EL (cell line): ENCODE measurements around the gene CNPY1.

ENCODE experiments used
- DNase-seq: peaks from one replicate; pipeline ENCODE4 v3.0.0-alpha.2; 2016

CNPY1 gene

GRCh38 chr7:155509359-155509724 lies 37.0 kb downstream of the CNPY1 start:
- DNase-seq: no peak

DNA sequence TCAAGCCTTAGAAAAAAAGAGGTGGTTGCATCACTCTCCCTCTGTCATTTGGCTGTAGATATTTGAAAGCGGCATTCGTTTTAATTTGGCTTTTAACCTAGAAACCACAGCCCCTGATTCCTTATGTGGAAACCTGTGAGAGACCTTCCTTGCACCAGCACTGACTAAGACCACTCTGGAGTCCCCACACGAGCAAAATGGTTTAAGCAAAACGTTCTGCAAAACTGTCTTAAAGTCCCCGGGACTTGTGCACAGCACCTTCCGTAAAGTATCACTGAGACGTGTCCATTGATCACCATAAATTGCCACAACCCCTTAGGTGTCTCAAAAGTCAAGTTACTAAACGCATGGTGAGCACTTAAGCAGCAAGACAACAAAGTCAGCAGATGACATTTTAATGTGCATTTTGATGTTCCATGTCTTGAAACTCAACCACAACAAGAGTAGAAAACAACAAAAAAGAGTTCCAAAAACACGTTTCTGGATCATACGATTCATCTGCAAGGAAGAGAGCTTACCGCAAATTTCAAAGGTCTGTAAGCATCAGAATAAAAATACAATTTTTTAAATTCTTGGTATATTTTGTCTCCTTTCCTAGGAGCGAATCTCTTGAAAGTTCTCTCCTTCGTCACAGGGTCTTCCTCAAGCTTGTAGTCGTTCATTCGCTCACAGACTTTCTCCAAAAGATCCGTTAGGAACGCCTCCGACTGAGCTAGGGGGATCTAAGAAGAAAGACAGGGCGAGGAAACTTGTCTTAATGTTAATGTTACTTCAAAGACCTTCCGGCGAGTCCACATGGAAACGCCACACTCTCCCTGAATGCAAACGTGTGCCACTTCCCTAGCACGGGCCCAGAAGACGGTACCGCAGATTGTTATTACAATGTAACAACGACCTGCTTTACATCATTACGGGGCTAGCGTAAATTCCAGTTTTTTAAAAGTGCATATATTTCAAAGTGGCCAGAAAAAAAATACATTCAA lies 37.7 kb downstream of the CNPY1 start:
- DNase-seq: no peak

GRCh38 chr7:155507576-155507975 lies 38.8 kb downstream of the CNPY1 start:
- DNase-seq: no peak

DNA sequence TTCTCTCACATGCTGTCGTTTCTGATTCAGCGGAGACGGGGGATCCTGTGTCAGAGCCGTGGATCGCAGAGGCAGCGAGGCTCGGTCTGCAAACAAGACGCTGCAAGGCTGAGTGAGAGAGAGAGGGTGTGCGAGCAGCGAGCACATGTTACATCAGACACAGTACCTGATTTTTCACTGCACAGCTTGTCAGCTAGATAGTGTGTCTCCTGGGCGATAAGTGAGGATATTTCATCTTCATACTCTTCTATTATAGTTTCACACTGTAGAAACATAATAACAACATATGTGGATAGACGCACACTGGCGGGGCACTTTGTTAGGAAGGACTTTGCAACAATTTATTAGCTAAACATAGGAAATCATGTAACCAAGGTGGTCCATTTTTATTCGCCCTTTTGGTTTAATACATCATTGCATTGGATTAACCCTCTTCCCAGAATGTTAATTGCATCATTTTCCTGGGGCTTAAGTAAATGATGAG lies 39.5 kb downstream of the CNPY1 start:
- DNase-seq: peak; percentile 6

DNA sequence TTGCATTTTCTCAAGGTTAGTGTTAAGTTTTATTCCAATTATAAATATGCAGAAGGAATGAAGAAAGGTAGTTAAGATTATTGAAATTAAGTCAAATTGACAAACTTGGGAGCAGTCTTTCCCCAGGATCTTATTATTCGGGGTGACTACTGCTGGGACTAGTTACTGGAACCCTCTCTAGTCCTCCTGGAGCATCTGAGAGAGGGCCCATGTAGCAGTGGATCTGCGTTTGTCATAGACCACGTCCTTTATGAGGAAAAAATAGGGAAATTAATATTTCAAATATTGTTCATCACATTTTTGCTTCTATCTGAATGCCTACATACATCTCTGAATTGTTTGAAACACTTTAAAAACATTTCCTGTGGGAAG lies 41.0 kb downstream of the CNPY1 start:
- no peak for DNase-seq

GRCh38 chr7:155497149-155497901 lies 49.0 kb downstream of the CNPY1 start:
- DNase-seq: no peak

- no peak for DNase-seq
Observed at GRCh38 chr7:155496267-155497005, 49.9 kb downstream of the CNPY1 start.

DNA sequence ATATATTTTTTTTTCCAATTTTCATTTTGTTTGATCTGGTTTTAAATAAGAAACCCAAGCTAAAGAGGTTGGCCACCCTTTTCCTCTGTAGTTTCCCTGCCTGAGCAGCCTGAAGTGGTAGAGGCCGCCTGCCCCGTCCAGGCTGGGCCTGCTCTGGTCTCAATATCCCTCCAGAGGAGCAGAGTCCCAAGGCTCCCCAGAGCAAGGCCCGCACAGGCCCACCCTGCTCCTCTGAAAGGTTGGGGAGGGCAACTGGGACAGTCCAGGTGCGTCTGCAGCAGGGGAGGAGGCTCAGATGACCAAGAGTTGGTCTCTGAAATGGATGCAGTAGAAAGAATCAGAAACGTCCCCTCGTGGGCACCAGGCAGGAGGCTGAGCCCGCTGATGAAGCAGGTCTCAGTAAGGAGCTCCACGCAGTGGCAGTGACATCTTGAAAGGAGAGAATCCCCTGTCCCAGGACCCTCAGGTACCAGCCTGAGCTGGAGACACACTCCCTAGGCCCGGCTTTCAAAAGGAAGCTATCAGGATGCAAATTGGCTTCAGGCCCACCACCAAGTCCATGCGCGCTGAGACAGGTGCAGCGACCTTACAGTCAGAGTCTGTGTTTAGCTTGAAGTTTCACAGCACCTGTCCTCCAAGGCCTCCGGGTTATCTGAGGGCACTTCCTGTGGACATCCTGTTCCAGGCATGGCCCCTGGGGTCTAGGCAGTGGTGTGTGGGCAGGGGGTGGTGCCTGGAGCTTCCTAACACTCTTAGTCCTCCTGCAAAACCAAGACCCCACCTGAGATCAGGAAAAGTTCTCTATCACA lies 50.7 kb downstream of the CNPY1 start:
- DNase-seq: no peak

DNA sequence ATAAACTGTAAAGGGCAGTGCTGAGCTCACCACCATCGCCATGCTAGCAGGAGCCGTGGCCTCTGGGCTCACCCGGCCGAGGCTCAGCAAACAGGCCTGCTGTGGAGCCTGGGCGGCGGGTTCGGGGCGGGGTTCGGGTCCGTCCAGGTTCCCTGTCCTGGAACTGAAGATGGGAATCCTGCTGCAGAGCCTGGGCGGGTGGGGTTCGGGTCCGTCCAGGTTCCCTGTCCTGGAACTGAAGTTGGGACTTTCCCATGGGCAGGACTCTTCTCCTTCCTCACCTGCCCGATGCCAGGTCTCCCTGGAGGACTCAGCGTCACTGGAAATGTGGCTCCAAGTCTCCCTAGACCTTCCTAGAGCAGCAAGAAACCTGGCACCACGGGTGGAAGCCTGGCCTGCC lies 51.8 kb downstream of the CNPY1 start:
- no peak for DNase-seq

DNA sequence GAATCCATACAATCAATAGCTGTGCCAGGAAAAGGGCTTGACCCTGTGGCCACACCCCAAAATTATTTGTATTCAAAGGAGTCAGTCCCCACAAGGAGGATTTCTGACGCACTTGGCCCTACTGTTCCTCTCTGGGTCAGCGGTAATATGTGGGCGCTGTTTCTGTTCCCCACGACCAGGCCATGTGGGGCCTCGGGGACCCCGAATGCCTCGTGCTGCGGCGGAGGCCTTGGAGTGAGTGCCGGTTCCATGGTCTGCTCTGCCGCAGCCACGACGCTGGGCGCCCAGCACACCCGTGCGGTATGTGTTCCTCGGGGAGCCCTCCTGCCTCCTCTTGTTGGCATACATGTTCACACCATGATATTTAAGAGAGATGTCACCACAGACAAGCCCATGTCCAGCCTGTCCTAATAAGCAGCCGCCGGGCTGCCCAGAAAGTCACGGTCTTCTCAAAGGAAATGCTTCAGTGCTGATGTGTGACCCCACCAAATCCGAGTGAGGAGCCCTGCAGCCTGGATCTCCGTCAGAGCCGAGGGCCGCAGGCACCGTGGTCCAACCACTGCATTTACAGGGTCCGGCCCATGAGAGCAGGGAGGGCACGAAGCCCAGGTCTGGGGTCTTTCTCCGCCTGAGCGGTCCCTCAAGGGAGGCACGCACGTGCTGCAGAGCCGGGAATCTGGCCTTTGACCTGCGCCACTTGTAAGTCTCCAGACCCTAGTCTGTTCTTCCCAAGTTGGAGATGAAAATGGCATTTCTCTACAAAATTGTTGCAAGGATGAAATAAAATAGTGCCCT lies 52.4 kb downstream of the CNPY1 start:
- DNase-seq: no peak

DNA sequence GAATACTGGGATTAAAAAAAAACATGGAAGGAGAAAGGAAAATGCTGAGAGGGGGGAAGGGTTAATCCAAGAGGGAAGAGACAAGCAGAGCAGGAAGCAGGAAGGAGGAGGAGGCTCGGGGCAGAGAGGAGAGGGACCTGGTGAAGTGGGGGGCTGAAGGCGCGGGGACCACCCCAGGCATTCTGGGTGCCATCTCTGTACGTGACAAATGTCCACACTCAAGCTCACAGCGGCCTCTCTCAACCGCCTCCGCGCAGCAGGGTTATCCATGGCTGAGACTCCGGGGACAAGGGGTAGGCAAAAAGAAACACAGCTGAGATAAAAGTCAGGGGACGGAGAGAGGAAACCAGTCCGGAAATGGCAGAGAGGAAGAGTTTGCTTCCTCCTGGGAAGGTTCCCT lies 54.5 kb downstream of the CNPY1 start:
- DNase-seq: no peak

GRCh38 chr7:155490697-155491628 lies 55.4 kb downstream of the CNPY1 start:
- peak; percentile 36 for DNase-seq

- DNase-seq: peak; percentile 16
Observed at GRCh38 chr7:155489862-155490696, 56.3 kb downstream of the CNPY1 start.

GRCh38 chr7:155489158-155489840 lies 57.1 kb downstream of the CNPY1 start:
- no peak for DNase-seq

- DNase-seq: no peak
Observed at GRCh38 chr7:155488483-155489127, 57.8 kb downstream of the CNPY1 start.

DNA sequence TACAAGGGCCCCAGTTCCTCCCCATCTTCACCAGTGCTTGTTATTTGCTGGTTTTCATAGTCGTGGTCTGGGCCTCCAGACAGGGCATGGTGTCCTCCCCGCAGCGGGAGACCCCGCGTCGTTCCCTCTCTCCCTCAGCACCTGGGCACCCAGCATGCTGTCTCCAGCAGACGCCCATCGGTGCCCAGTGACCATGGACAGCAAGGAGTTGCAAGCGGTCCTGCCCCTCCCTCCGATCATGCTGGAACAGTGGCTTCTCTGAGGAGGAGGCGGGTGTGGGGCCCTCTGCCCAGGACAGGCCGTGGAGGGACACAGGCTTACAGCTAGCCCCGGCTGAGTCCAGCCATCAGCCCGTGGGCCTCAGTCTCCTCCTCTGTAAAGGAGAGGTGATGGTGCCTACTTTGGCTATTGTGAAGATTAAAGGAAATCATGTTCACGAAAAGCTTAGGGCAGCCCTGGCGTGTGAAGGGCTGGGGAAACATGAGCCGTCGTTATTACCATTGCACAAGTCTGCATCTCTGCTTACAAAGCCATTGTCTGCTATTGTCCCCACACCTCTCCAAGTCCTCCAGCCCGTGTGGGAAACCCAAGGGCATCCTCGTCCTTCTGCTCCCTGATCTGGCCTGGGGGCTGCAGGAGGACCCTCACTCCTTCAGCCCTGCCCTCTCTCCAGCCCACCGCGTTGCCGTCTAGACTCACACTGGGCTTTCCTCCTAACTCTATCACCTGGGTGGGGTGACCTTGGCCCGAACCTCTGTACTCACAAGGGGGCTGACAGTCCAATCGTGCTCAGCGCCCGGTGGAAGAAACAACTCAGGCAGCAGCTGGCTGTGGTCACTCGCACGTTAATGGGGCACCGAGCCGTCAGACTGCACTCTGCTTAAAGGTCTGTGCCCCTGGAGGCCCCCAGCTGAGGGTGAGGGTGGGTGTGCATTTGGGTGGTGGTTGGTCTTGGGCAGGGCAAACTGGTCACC lies 58.6 kb downstream of the CNPY1 start:
- no peak for DNase-seq
